GM21825 (cell line): ENCODE results near the gene ANGPTL4.
A peak's percentile ranks its signal among the peaks of the same experiment; 100 is the strongest.
"Not testable (repeated sequence)": the region's sequence is repeated elsewhere in the genome, so short reads cannot be mapped to it uniquely, and the experiment has no call there.

ENCODE experiments used
- ATAC-seq: cut with Tn5 transposase; IDR thresholded peaks from one replicate; pipeline ENCODE4 v1.9.1; 2021; ENCODE audit warnings: mild to moderate bottlenecking, moderate library complexity; ENCODE audit not compliant: unreplicated experiment

The ANGPTL4 gene, protein sequence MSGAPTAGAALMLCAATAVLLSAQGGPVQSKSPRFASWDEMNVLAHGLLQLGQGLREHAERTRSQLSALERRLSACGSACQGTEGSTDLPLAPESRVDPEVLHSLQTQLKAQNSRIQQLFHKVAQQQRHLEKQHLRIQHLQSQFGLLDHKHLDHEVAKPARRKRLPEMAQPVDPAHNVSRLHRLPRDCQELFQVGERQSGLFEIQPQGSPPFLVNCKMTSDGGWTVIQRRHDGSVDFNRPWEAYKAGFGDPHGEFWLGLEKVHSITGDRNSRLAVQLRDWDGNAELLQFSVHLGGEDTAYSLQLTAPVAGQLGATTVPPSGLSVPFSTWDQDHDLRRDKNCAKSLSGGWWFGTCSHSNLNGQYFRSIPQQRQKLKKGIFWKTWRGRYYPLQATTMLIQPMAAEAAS

GRCh38 chr19:8363803-8364771 is at the start of gene ANGPTL4:
Gene ANGPTL4 (plus strand): TSS chr19:8364155. CDS start chr19:8364322, 167 bp downstream.
- no peak for ATAC-seq

- not testable (repeated sequence) for ATAC-seq
These were observed 48.8 kb upstream of the ANGPTL4 start for GRCh38 chr19:8314981-8315640.

DNA sequence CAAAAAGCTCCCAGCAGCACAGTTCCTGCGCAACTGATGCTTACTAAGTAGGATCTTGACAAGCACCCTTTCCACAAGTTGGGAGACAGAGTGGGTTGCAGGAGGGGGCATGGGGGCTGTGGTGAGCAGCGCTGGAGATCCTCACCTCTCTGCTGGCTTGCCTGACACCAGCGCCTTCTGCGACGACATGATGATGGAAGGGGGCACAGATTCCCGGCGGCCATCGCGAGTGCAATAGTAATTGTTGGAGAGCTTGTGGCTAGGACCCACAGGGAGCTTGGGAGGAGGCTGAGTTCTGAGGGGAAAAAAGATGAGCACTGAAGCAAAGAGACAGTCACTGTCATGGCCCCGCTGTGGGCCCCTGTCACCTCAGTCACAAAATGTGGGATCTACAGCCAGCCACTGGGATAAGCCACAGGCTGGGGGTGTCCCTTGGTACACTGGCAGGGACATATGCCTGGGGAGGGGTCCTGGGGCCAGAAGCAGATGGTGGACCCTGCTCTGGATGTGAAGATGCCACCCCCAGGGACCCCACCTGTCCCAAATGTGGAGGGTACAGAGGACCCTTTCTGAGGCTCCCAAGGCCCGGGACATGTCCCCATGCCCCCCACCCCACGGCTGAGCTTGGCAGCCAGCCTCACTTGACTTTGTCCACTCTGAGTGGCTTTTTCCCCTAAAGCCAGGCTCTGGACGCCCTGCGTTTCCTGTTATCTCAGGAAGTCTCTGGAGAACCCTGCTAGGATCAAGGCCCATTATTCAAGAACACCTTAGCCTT is 47.4 kb upstream of the ANGPTL4 start:
- no peak for ATAC-seq

- ATAC-seq = not testable (repeated sequence)
These were observed 45.1 kb upstream of the ANGPTL4 start for GRCh38 chr19:8318835-8319234.

GRCh38 chr19:8319807-8320520 is 44.0 kb upstream of the ANGPTL4 start:
- no peak for ATAC-seq

DNA sequence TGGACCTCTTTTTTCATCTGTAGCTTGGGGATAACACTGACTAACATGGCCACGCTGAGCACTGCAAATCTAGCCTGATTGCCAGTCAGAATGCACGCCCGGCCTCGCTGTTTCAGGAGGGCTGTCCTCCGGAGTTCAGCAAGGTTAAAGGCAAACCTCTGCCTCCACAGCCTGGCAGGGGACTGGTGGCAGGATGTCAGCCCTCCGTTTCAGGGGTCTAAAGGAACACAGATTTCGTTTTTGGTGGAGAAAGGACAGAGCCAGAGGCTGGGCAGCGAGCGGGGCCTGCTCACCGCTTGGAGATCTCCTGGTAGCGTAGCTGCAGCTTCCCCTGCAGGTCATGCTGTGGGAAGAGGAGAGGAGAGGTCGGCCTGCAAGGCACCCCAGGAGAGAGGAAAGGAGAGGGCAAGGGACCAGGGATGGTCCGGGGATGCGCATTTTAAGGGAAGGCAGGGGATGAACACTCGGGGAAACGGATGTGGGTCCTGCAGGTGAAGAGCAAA is 43.3 kb upstream of the ANGPTL4 start:
- ATAC-seq = peak; percentile 22

GRCh38 chr19:8321067-8321985 is 42.6 kb upstream of the ANGPTL4 start, which contains the start of the genes NDUFA7 and RPS28:
Gene NDUFA7 (minus strand): TSS chr19:8321375. CDS start chr19:8321358, 17 bp downstream.
Gene RPS28 (plus strand): TSS chr19:8321496. CDS start chr19:8321531, 35 bp downstream.
- ATAC-seq = peak; percentile 83

DNA sequence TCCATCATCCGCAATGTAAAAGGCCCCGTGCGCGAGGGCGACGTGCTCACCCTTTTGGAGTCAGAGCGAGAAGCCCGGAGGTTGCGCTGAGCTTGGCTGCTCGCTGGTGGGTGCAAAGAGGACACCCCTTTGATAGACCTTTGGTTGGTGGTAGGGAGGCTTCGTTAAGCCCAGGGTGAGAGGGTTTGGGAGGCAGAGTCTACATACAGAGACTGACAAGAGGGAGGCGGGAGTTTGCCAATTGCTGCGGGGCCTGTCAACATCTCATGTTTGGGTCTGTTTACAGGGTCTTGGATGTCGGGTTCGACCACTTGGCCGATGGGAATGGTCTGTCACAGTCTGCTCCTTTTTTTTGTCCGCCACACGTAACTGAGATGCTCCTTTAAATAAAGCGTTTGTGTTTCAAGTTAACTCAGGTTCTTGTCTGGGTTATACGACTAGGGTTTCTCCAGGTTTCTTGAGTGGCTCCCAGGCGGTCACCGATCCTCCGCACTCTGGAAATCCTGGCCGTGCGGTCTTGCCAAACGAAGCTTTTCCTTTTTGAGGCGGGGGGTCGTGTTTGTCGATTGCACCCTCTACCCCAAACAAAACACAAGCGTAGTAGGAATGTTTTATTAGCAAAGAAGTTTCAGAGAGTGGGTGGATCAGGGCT is 41.8 kb upstream of the ANGPTL4 start:
- no peak for ATAC-seq

- no peak for ATAC-seq
These were observed 41.3 kb upstream of the ANGPTL4 start for GRCh38 chr19:8322638-8322997.

DNA sequence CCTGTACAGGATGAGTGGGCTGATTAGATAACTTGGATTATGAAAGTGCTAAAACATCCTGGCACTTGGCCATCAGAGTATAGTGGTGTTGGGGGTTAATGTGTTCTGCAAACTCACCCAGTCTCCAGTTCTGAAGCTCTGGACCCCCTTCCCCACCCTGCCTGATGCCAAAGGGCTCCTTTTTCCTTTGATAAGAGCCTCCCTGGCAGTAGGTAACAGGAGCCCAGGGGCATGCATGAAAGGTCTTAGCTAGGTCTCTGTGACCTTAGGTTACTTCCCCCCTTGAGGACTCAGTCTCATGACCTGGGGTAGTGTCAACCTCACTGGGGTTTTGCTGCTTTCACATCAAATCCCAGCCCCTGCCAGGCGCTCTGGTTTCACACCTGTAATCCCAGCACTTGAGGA is 40.2 kb upstream of the ANGPTL4 start:
- ATAC-seq = no peak

- ATAC-seq = no peak
These were observed 39.5 kb upstream of the ANGPTL4 start for GRCh38 chr19:8324186-8325050.

GRCh38 chr19:8325454-8325853 is 38.5 kb upstream of the ANGPTL4 start:
- no peak for ATAC-seq

- no peak for ATAC-seq
These were observed 34.0 kb upstream of the ANGPTL4 start for GRCh38 chr19:8329996-8330395.

GRCh38 chr19:8331263-8331845 is 32.6 kb upstream of the ANGPTL4 start:
- no peak for ATAC-seq

GRCh38 chr19:8332976-8333766 is 30.8 kb upstream of the ANGPTL4 start:
- no peak for ATAC-seq
